OCI-LY3 (cell line): Measurements from ENCODE around the gene MCUR1.

Experiments
- EZH2phosphoT487 ChIP-seq: fragments of 200-600 bp; shearing (Covaris generic); IDR thresholded peaks from 2 replicates; pipeline ENCODE4 v1.6.1; 2018; ENCODE audit warnings: antibody characterized with exemption, mixed run types, low read depth
- TF ChIP-seq, protein P1 (sequence below): fragments of 200-600, 300-600 bp; sonication (generic); IDR thresholded peaks from 2 replicates; pipeline ENCODE4 v1.5.1; 2014; ENCODE audit warnings: antibody characterized with exemption, low read length, low read depth

GRCh38 chr6:13841936-13842335, 27.6 kb upstream of the MCUR1 start:
- TF ChIP-seq, protein P1, sequence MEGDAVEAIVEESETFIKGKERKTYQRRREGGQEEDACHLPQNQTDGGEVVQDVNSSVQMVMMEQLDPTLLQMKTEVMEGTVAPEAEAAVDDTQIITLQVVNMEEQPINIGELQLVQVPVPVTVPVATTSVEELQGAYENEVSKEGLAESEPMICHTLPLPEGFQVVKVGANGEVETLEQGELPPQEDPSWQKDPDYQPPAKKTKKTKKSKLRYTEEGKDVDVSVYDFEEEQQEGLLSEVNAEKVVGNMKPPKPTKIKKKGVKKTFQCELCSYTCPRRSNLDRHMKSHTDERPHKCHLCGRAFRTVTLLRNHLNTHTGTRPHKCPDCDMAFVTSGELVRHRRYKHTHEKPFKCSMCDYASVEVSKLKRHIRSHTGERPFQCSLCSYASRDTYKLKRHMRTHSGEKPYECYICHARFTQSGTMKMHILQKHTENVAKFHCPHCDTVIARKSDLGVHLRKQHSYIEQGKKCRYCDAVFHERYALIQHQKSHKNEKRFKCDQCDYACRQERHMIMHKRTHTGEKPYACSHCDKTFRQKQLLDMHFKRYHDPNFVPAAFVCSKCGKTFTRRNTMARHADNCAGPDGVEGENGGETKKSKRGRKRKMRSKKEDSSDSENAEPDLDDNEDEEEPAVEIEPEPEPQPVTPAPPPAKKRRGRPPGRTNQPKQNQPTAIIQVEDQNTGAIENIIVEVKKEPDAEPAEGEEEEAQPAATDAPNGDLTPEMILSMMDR = no peak
- TF ChIP-seq EZH2phosphoT487 = no peak
